OCI-LY7 (cell line): ENCODE data around the gene LUC7L3. TPM values are rescaled to one million over a fixed set of nuclear protein-coding genes. Genes with fewer than 3 reads are reported as not detected.
A peak's percentile ranks its signal among the peaks of the same experiment; 100 is the strongest.

Source experiments
- Bru-seq: library from RNA; stranded (reverse); fragments of 400-500 nt; gene quantifications from one replicate; lab custom pipeline; 2021; lab: Mats Ljungman, UMichigan
- BruChase-seq, 2 experiments: library from RNA; stranded (reverse); fragments of 400-500 nt; gene quantifications; one replicate each; lab custom pipeline; 2021; lab: Mats Ljungman, UMichigan
- BruUV-seq: library from RNA; stranded (reverse); fragments of 400-500 nt; replicated peaks from 2 replicates; lab custom pipeline; 2021; lab: Mats Ljungman, UMichigan
- CTCF ChIA-PET: fragments of 300-600 bp; sonication (Branson Sonifier 250); formaldehyde crosslinking; loops from one replicate; lab custom pipeline; 2022; ENCODE audit warnings: antibody characterized with exemption; ENCODE audit not compliant: unreplicated experiment; lab: Charles Lee
- POLR2A ChIA-PET: fragments of 300-600 bp; sonication (Branson Sonifier 250); formaldehyde crosslinking; loops from one replicate; lab custom pipeline; 2022; ENCODE audit warnings: antibody characterized with exemption; lab: Charles Lee
- DNase-seq: peaks from one replicate; pipeline ENCODE4 v3.0.0-alpha.2; 2015; ENCODE audit warnings: low spot score
- H2AFZ ChIP-seq: fragments of 200-600 bp; sonication (generic), shearing (Covaris generic); 2 replicates; pipeline ENCODE4 v1.6.1; 2014; ENCODE audit warnings: mild to moderate bottlenecking, antibody characterized with exemption, low read length, moderate library complexity
- H3K27ac ChIP-seq: fragments of 200-600 bp; sonication (generic); 2 replicates; pipeline ENCODE4 v1.5.1; 2014; ENCODE audit warnings: mixed run types, low read depth, mild to moderate bottlenecking, moderate library complexity, low read length, inconsistent platforms; ENCODE audit not compliant: poor library complexity, severe bottlenecking
- H3K36me3 ChIP-seq: fragments of 200-600 bp; sonication (generic); 2 replicates; pipeline ENCODE4 v1.6.1; 2014; ENCODE audit warnings: mild to moderate bottlenecking, antibody characterized with exemption, low read length, moderate library complexity, mixed read lengths; ENCODE audit not compliant: insufficient read depth
- H3K4me1 ChIP-seq: fragments of 200-600 bp; sonication (generic); 2 replicates; pipeline ENCODE4 v1.5.1; 2014; ENCODE audit warnings: mild to moderate bottlenecking, low read length; ENCODE audit not compliant: insufficient read depth, poor library complexity, severe bottlenecking
- H3K4me2 ChIP-seq: fragments of 200-600 bp; sonication (generic); 2 replicates; pipeline ENCODE4 v1.6.1; 2014; ENCODE audit warnings: mild to moderate bottlenecking, low read length
- H3K4me3 ChIP-seq: fragments of 200-600 bp; sonication (generic); 2 replicates; pipeline ENCODE4 v1.5.1; 2014; ENCODE audit warnings: mild to moderate bottlenecking, low read depth, low read length; ENCODE audit not compliant: poor library complexity, severe bottlenecking
- H3K79me2 ChIP-seq: fragments of 200-600 bp; sonication (generic); 2 replicates; pipeline ENCODE4 v1.6.1; 2016; ENCODE audit warnings: low read depth, mild to moderate bottlenecking, low read length, moderate library complexity, mixed read lengths; ENCODE audit not compliant: insufficient read depth
- H3K9me2 ChIP-seq: fragments of 200-600 bp; sonication (generic); 2 replicates; pipeline ENCODE4 v1.6.1; 2016; ENCODE audit warnings: mild to moderate bottlenecking, low read length, mixed read lengths; ENCODE audit not compliant: insufficient read depth
- H3K9me3 ChIP-seq: fragments of 200-600 bp; sonication (generic); 2 replicates; pipeline ENCODE4 v1.6.1; 2014; ENCODE audit warnings: mild to moderate bottlenecking, mixed run types, low read length, mixed read lengths
- H4K20me1 ChIP-seq: fragments of 200-600 bp; sonication (generic); 2 replicates; pipeline ENCODE4 v1.6.1; 2014; ENCODE audit warnings: mild to moderate bottlenecking, antibody characterized with exemption, low read length, moderate library complexity, mixed read lengths; ENCODE audit not compliant: insufficient read depth
- CTCF ChIP-seq: fragments of 200-600 bp; sonication (generic); conservative IDR thresholded peaks from 2 replicates; pipeline ENCODE4 v1.5.1; 2014; ENCODE audit warnings: mild to moderate bottlenecking, antibody characterized with exemption, low read length, moderate library complexity, mixed read lengths
- EZH2phosphoT487 ChIP-seq: fragments of 200-600 bp; sonication (generic); IDR thresholded peaks from 2 replicates; pipeline ENCODE4 v1.6.1; 2018; ENCODE audit warnings: low read depth, borderline replicate concordance, mild to moderate bottlenecking, mixed run types, antibody characterized with exemption, low read length, moderate library complexity, mixed read lengths
- intact Hi-C: fragments of 100-400 bp; cut with micrococcal nuclease; formaldehyde crosslinking; loops from one replicate; pipeline ENCODE4 v1.10.0; 2022; ENCODE audit not compliant: unreplicated experiment
- long read RNA-seq: library from polyadenylated mRNA; stranded (forward); transcript quantifications from one replicate; pipeline ENCODE4 v2.0.0, GENCODE V29; 2022
- total RNA-seq, 2 experiments: library from RNA; depleted of rRNA in 1 of 2; stranded (reverse); fragments of >200 nt in 1 of 2; shearing (Covaris generic) in 1 of 2; gene quantifications; 2 replicates each; pipeline ENCODE4 v1.2.3, GENCODE V29; 2014 to 2022

LUC7L3 gene
- total RNA-seq (2014; rRNA removed; shearing (Covaris generic)) (109 and 190 TPM in 2 replicates), total RNA-seq (2022) (190 and 206 TPM in 2 replicates), Bru-seq, nascent RNA (percentile 97 among the genes with signal in this experiment), BruChase-seq, experiment 1, labeled RNA remaining after a 6-hour chase (percentile 96 among the genes with signal in this experiment), BruChase-seq, experiment 2, labeled RNA remaining after a 2-hour chase (percentile 97 among the genes with signal in this experiment)
- long read RNA-seq, full-length matches to known transcripts, result 170 of 319 reads
- long read RNA-seq, partial matches to known transcripts, result 57 of 319 reads
- long read RNA-seq, other reads (novel, unspliced or antisense), result 92 of 319 reads

GRCh38 chr17:50719144-50719923 lies at the start of gene LUC7L3:
TSS of gene LUC7L3 (plus strand) at chr17:50719603. CDS start at chr17:50719733, 130 bp downstream.
- TF ChIP-seq CTCF (no peak), EZH2phosphoT487 (no peak)
- Histone ChIP-seq H3K36me3 (peaks cover 39% of the 10 kb centered on the region), H3K4me2 (peak within 1 kb of the TSS; percentile 92), H3K4me3 (peak within 1 kb of the TSS; percentile 95), H2AFZ (peak within 1 kb of the TSS; percentile 85), H4K20me1 (peaks cover 38% of the 10 kb centered on the region), H3K9me2 (no peaks in the 10 kb centered on the region), H3K4me1 (peaks cover 31% of the 10 kb centered on the region), H3K79me2 (peaks cover 50% of the 10 kb centered on the region), H3K27ac (peak within 1 kb of the TSS; percentile 84), H3K9me3 (no peaks in the 10 kb centered on the region)
- BruUV-seq, result TSS peak; percentile 98
- ChIA-PET POLR2A (interaction anchor here (1.0 to 2.4 kb wide), 3 partner anchors 10 to 183 kb away, joined by 3 to 10 read pairs (median 9); no protein-coding TSS in a partner anchor), CTCF (interaction anchor here (0.6 kb wide), 1 partner anchor 11 kb away, joined by 3 read pairs; no protein-coding TSS in a partner anchor)
- intact Hi-C loops, result loop anchor here (1.0 kb wide), 1 partner anchor 11 kb away; no protein-coding TSS in a partner anchor
- peak; percentile 95 for DNase-seq

- no peak for DNase-seq
- Histone ChIP-seq H3K4me1 (no peaks in the 10 kb centered on the region), H3K9me2 (no peaks in the 10 kb centered on the region), H3K9me3 (no peaks in the 10 kb centered on the region), H3K27ac (no peak overlapping the region), H4K20me1 (no peaks in the 10 kb centered on the region), H3K36me3 (no peaks in the 10 kb centered on the region), H3K4me2 (no peak overlapping the region), H2AFZ (no peak overlapping the region), H3K4me3 (no peak overlapping the region), H3K79me2 (no peaks in the 10 kb centered on the region)
- BruUV-seq, result no TSS peak
- intact Hi-C loops, result no loop called here
- no peak for TF ChIP-seq EZH2phosphoT487
- no peak for TF ChIP-seq CTCF
- ChIA-PET CTCF (no interaction called here), POLR2A (no interaction called here)
Measured at GRCh38 chr17:50672071-50672470, 47.3 kb upstream of the LUC7L3 start.
